Central memory CD8-positive, alpha-beta T cell (primary cell): Measurements from ENCODE around the gene FITM1.

Experiments used
- ATAC-seq: fragments of 150-1000 bp; cut with Tn5 transposase; replicated peaks from 2 replicates; pipeline ENCODE4 v1.10.0; 2022; ENCODE audit warnings: mild to moderate bottlenecking, moderate FRiP score, moderate number of reproducible peaks; ENCODE audit not compliant: poor library complexity, severe bottlenecking; ENCODE audit errors: extremely low read depth
- DNase-seq, 2 donors: peaks; one replicate each; pipeline ENCODE4 v3.0.0; 2021; ENCODE audit warnings: low spot score in 2 of 2
- H3K27ac Mint-ChIP-seq: one replicate; pipeline ENCODE4 v1.8.0; 2022; ENCODE audit warnings: low read depth, mild to moderate bottlenecking, moderate library complexity, mixed read lengths
- H3K27me3 Mint-ChIP-seq: one replicate; pipeline ENCODE4 v1.8.0; 2022; ENCODE audit warnings: mixed read lengths
- H3K36me3 Mint-ChIP-seq: one replicate; pipeline ENCODE4 v1.8.0; 2022; ENCODE audit warnings: mild to moderate bottlenecking, moderate library complexity, mixed read lengths; ENCODE audit not compliant: insufficient read depth
- H3K4me1 Mint-ChIP-seq: one replicate; pipeline ENCODE4 v1.8.0; 2022; ENCODE audit warnings: mixed read lengths
- H3K4me3 Mint-ChIP-seq: one replicate; pipeline ENCODE4 v1.8.0; 2022; ENCODE audit warnings: mild to moderate bottlenecking, moderate library complexity, mixed read lengths
- H3K9me3 Mint-ChIP-seq: one replicate; pipeline ENCODE4 v1.8.0; 2022; ENCODE audit warnings: mixed read lengths

The FITM1 gene

DNA sequence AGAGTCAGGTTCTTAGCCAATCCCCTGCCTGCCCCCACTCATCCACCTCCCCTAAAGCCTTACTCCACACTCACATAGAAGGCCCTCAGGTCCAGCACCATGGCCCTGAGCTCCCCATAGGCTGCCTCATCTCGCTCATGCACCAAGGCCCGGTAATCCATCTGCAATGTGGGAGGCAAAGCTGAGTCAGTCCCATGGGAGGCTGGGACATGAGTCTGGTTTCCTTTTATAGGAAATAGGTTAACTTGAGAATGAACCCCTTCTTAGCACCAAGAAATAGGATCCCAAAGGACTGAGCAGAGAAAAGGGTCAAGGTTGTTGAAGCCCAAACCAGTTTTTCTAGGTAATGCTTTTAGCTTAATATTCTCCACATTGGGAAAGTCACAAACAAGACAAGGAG, 13.1 kb downstream of the FITM1 start:
- peak overlapping the region; percentile 4 for H3K4me3 Mint-ChIP-seq
- peaks cover 22% of the 10 kb centered on the region for H3K36me3 Mint-ChIP-seq
- ATAC-seq (no peak), DNase-seq (no peak)
- no peak overlapping the region for H3K27ac Mint-ChIP-seq
- no peaks in the 10 kb centered on the region for H3K9me3 Mint-ChIP-seq
- H3K27me3 Mint-ChIP-seq = no peaks in the 10 kb centered on the region
- peaks cover 57% of the 10 kb centered on the region for H3K4me1 Mint-ChIP-seq

DNA sequence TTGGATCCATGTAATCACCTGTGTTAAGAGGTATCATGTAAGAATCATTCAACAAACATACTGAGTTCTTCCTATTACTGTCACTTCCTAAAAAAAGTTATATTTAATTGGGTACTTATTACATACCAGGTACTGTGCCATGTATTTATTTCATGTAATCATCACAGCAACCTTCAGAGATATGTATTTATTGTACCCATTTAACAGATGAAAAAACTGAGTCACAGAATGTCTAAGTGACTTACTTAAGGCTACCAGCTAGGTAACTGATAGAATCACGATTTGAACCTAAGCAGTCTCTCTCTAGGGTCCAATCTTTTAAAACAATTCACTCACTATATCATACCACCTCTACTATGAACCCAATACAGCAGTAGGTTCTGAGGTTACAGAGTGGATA, 14.0 kb downstream of the FITM1 start:
- Mint-ChIP-seq H3K4me1 (peaks cover 58% of the 10 kb centered on the region), H3K27ac (no peak overlapping the region), H3K27me3 (no peaks in the 10 kb centered on the region), H3K9me3 (no peaks in the 10 kb centered on the region), H3K4me3 (peak overlapping the region; percentile 4), H3K36me3 (peaks cover 26% of the 10 kb centered on the region)
- DNase-seq (no peak), ATAC-seq (no peak)

DNA sequence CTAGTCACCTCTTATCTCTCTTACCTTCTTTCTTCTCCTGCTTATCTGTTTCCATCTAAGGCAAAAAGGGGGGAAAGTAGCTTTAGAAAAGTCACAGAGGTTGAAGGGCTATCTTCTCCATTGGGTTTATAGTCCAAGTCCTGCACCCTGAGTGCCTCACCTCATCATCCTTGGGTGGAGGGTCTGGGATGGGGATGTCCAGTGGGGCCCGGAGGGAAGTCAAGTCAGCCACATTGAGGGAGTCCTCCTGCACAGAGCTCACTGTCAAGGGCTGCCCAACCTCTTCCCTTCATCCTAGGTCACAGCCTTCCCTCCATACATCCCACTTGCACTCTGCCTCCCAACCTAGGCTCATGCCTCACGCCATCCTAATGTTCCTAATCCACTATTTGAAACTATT, 14.8 kb downstream of the FITM1 start:
- peak overlapping the region; percentile 98 for H3K4me3 Mint-ChIP-seq
- ATAC-seq (no peak), DNase-seq (no peak)
- H3K9me3 Mint-ChIP-seq = no peaks in the 10 kb centered on the region
- no peak overlapping the region for H3K27ac Mint-ChIP-seq
- H3K36me3 Mint-ChIP-seq = peaks cover 31% of the 10 kb centered on the region
- no peaks in the 10 kb centered on the region for H3K27me3 Mint-ChIP-seq
- H3K4me1 Mint-ChIP-seq = peaks cover 58% of the 10 kb centered on the region

DNA sequence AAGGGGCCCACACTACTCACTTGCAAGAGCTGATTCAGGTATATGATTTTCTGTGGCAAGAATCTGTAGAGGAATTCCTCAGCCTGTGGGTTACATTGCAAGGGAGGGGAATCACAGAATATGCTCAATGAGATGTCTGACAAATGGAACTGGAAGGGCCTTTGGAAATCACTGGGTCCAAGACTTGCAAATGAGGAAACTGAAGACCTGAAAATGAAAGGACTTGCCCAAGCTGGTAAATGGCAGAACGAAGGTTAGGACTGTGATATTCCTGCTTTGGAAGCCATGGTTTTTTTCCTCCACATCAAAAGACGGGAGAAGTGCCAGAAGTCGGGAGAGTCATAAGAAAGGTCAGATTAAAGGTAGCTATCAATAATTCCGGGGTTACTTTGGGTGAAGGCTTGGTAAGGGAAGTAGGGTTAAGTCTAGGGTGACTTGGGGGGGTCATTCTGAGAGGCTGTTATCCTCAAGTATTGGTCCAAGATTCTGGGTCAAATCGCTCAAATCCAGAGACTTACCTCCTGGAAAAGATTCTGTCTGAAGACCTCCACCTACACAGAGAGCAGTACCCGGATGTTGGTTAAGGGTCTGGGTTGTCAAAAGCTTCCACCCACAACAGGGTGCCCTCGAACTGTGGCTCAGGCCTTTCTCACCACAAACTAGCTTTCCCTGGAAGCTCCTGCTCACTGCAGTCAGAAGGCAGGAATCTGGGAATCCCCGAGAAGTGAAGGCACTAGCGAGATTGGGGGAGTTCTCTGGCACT, 15.4 kb downstream of the FITM1 start:
- ATAC-seq (no peak), DNase-seq (no peak)
- no peaks in the 10 kb centered on the region for H3K9me3 Mint-ChIP-seq
- peak overlapping the region; percentile 98 for H3K4me3 Mint-ChIP-seq
- peaks cover 64% of the 10 kb centered on the region for H3K4me1 Mint-ChIP-seq
- no peaks in the 10 kb centered on the region for H3K27me3 Mint-ChIP-seq
- H3K27ac Mint-ChIP-seq = peak overlapping the region; percentile 92
- H3K36me3 Mint-ChIP-seq = peaks cover 33% of the 10 kb centered on the region

DNA sequence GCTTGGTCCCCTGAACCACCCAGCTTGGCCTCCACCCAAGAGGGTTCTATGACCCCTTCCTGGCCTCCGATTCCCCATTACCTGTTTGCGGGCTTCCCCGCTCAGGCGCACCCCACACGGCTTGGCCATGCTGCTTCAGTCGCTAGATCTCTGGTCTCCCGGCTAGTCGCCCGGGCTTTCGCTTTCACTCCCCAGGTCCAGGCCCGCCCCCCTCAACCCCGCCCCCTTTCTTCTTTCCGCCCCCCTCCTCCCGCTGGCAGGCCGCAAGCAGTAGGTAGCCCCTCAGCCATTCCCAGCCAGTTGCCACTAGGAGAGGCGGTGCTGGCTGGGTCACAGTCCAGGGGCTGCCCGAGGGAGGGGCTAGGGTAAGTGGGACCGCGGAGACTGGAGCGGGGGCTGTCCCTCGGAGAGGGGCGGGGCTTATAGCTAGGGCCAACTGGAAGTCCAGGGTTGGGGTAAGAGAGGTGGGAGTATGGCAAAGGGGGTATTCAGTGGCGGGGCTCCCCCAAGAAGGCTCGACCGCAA, 16.1 kb downstream of the FITM1 start, which contains the start of gene PSME2:
Gene PSME2, minus strand, starts transcription at position 158 of the 525 bp plus-strand sequence. Its CDS starts 29 bp downstream, at position 129.
- peak; percentile 54 for ATAC-seq
- Mint-ChIP-seq H3K27me3 (no peaks in the 10 kb centered on the region), H3K36me3 (peaks cover 35% of the 10 kb centered on the region)

DNA sequence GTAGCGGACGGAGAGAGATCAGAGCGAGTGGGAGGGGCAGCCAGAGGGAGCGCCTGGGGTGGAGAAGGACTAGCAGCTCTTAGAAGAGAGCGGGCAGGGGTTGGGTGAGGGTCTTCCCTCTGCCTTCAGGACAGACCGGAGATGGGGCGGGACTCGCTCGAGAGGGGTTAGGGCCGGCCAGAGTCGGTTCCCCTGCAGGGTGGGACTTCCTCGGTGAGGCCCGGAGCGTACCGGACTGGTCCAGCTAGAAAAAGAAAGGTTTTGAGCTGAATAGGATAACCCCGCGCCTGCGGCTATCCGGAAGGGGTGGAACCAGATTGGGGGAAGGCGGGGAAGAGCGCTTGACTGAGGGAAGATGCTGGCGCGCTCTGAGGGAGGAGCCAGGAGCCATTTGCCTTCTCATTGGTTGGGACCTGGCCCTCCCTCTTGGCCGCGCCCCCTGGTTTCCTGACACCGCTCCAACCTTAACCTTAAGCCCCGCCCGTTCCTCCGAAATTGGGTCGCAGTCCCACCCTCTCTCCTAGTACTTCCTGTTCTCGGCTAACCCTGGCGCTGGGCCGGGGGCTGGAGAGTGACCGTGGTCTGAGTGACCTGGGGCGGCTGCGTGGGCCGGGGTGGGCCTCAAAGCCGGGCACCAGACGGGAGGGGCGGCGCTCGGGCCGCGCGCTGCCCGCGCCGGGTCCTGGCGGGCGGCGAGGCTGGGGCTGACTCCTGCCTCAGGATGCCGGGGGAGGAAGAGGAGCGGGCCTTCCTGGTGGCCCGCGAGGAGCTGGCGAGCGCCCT, 16.7 kb downstream of the FITM1 start, which contains the start of gene RNF31:
Gene RNF31, plus strand, starts transcription at position 521 of the 783 bp plus-strand sequence. Its CDS starts 201 bp downstream, at position 722.
- Mint-ChIP-seq H3K36me3 (peaks cover 37% of the 10 kb centered on the region), H3K9me3 (no peaks in the 10 kb centered on the region), H3K27me3 (no peaks in the 10 kb centered on the region), H3K4me1 (peaks cover 65% of the 10 kb centered on the region), H3K4me3 (peak within 1 kb of the TSS; percentile 98), H3K27ac (peak within 1 kb of the TSS; percentile 92)
- ATAC-seq (peak; percentile 92), DNase-seq (peak; percentile 92 to 94)

More for the DNA sequence above, 16.1 kb downstream of the FITM1 start, which contains the start of gene PSME2:
- DNase-seq = peak; percentile 71 to 75
- H3K4me1 Mint-ChIP-seq = peaks cover 65% of the 10 kb centered on the region
- peak within 1 kb of the TSS; percentile 92 for H3K27ac Mint-ChIP-seq
- no peaks in the 10 kb centered on the region for H3K9me3 Mint-ChIP-seq
- H3K4me3 Mint-ChIP-seq = peak within 1 kb of the TSS; percentile 98

DNA sequence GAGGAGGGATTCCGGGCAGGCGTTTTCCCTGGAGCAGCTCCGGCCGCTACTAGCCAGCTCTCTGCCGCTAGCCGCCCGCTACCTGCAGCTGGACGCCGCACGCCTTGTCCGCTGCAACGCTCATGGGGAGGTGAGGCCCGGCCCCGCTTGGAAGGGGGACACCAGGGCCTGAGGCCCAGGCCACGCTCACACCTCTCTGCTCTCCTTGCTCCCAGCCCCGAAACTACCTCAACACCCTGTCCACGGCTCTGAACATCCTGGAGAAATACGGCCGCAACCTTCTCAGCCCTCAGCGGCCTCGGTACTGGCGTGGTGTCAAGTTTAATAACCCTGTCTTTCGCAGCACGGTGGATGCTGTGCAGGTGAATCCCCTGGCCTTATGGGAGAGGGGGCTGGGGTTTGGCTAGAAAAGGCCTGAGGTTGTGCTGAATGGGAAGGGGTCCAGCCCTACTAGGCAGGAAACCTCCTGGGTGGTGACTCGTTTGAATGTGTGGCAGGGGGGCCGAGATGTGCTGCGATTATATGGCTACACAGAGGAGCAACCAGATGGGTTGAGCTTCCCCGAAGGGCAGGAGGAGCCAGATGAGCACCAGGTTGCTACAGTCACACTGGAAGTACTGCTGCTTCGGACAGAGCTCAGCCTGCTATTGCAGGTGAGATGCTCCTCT, 17.4 kb downstream of the FITM1 start:
- H3K36me3 Mint-ChIP-seq = peaks cover 39% of the 10 kb centered on the region
- H3K27me3 Mint-ChIP-seq = no peaks in the 10 kb centered on the region
- no peaks in the 10 kb centered on the region for H3K9me3 Mint-ChIP-seq
- H3K4me1 Mint-ChIP-seq = peaks cover 62% of the 10 kb centered on the region
- peak overlapping the region; percentile 98 for H3K4me3 Mint-ChIP-seq
- H3K27ac Mint-ChIP-seq = peak overlapping the region; percentile 92
- no peak for ATAC-seq
- no peak for DNase-seq

DNA sequence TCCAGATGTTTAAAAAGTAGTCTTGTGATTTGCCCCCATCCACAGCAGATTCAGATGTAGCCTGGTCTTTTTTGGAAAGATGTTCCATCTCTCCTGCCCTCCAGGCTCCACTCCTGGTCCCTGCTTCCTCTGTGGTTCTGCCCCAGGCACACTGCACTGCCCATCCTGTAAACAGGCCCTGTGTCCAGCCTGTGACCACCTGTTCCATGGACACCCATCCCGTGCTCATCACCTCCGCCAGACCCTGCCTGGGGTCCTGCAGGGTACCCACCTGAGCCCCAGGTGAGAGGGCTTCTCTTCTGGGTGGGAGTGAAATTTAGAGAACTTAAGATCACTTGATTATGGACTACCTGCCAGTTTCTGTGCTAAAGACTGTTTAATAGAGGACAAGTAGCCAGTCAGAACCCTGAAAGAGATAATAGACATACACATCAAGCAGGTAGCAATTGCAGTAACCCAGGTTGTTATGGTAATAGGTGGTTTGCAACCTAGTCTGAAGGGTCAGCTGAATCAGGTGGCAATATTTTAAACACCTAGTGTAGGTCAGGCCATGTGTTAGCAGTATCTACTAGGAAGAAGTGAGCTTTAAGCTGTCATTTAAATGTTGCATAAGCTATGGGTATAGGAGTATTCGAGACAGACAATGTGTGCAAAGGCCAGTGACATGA, 19.0 kb downstream of the FITM1 start:
- ATAC-seq (no peak), DNase-seq (no peak)
- no peaks in the 10 kb centered on the region for H3K27me3 Mint-ChIP-seq
- peak overlapping the region; percentile 98 for H3K4me3 Mint-ChIP-seq
- no peak overlapping the region for H3K27ac Mint-ChIP-seq
- peaks cover 52% of the 10 kb centered on the region for H3K4me1 Mint-ChIP-seq
- no peaks in the 10 kb centered on the region for H3K9me3 Mint-ChIP-seq
- peaks cover 43% of the 10 kb centered on the region for H3K36me3 Mint-ChIP-seq

DNA sequence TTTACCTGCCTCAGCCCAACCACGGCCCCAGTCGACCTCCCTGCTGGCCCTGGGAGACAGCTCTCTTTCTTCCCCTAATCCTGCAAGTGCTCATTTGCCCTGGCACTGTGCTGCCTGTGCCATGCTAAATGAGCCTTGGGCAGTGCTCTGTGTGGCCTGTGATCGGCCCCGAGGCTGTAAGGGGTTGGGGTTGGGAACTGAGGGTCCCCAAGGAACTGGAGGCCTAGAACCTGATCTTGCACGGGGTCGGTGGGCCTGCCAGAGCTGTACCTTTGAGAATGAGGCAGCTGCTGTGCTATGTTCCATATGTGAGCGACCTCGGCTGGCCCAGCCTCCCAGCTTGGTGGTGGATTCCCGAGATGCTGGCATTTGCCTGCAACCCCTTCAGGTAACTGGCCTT, 19.6 kb downstream of the FITM1 start:
- Mint-ChIP-seq H3K27ac (no peak overlapping the region), H3K4me3 (no peak overlapping the region), H3K4me1 (peaks cover 46% of the 10 kb centered on the region), H3K9me3 (no peaks in the 10 kb centered on the region), H3K27me3 (no peaks in the 10 kb centered on the region), H3K36me3 (peaks cover 49% of the 10 kb centered on the region)
- ATAC-seq = no peak
- no peak for DNase-seq

DNA sequence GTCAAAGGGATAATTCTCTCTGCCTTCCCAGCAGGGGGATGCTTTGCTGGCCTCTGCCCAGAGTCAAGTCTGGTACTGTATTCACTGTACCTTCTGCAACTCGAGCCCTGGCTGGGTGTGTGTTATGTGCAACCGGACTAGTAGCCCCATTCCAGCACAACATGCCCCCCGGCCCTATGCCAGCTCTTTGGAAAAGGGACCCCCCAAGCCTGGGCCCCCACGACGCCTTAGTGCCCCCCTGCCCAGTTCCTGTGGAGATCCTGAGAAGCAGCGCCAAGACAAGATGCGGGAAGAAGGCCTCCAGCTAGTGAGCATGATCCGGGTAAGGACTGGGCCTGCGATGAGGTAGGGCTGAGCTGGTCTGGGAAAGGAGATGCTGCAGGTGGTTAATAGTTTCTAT, 20.1 kb downstream of the FITM1 start:
- H3K4me1 Mint-ChIP-seq = peaks cover 43% of the 10 kb centered on the region

DNA sequence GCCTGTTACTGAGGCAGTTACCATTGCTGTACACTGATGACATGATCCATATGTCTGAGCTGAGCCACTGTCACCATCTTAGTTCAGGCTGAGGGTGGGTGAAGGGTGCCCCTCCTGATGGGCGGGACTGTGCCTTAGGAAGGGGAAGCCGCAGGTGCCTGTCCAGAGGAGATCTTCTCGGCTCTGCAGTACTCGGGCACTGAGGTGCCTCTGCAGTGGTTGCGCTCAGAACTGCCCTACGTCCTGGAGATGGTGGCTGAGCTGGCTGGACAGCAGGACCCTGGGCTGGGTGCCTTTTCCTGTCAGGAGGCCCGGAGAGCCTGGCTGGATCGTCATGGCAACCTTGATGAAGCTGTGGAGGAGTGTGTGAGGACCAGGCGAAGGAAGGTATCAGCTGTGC, 20.5 kb downstream of the FITM1 start:
- Mint-ChIP-seq H3K4me1 (peaks cover 43% of the 10 kb centered on the region), H3K27ac (no peak overlapping the region), H3K4me3 (no peak overlapping the region), H3K36me3 (peaks cover 48% of the 10 kb centered on the region), H3K27me3 (no peaks in the 10 kb centered on the region), H3K9me3 (no peaks in the 10 kb centered on the region)
- no peak for ATAC-seq
- no peak for DNase-seq

More for the DNA sequence above, 20.1 kb downstream of the FITM1 start:
- Mint-ChIP-seq H3K36me3 (peaks cover 47% of the 10 kb centered on the region), H3K9me3 (no peaks in the 10 kb centered on the region), H3K4me3 (no peak overlapping the region), H3K27me3 (no peaks in the 10 kb centered on the region), H3K27ac (no peak overlapping the region)
- ATAC-seq = no peak
- no peak for DNase-seq
